A673 (cell line): ENCODE measurements around the gene KCNB1. TPM values are rescaled to one million over a fixed set of nuclear protein-coding genes. Genes with fewer than 3 reads are reported as not detected.

Experiments
- BruUV-seq: library from RNA; stranded (reverse); fragments of 400-500 nt; replicated peaks from 2 replicates; lab custom pipeline; 2021; lab: Mats Ljungman, UMichigan
- CTCF ChIA-PET: fragments of 300-600 bp; sonication (Branson Sonifier 250); formaldehyde crosslinking; loops from one replicate; lab custom pipeline; 2022; ENCODE audit warnings: antibody characterized with exemption; lab: Charles Lee
- POLR2A ChIA-PET: fragments of 300-600 bp; sonication (Branson Sonifier 250); formaldehyde crosslinking; loops from one replicate; lab custom pipeline; 2022; ENCODE audit warnings: antibody characterized with exemption; ENCODE audit not compliant: low non-redundant PET; lab: Charles Lee
- DNase-seq: peaks from one replicate; pipeline ENCODE4 v3.0.0-alpha.2; 2015; ENCODE audit warnings: low spot score
- H3K27ac ChIP-seq: fragments of 200-600 bp; sonication (generic); 2 replicates; pipeline ENCODE4 v1.5.1; 2016; ENCODE audit warnings: mixed run types, low read depth, mild to moderate bottlenecking, mixed read lengths, antibody characterized with exemption, low read length; ENCODE audit not compliant: poor library complexity, severe bottlenecking
- H3K27me3 ChIP-seq: fragments of 200-600 bp; sonication (generic); replicated peaks from 2 replicates; pipeline ENCODE4 v1.6.1; 2017; ENCODE audit warnings: mixed run types, low read depth, mild to moderate bottlenecking, mixed read lengths, antibody characterized with exemption, low read length; ENCODE audit not compliant: insufficient read depth, poor library complexity
- H3K36me3 ChIP-seq: fragments of 200-600 bp; sonication (generic); 2 replicates; pipeline ENCODE4 v1.6.1; 2016; ENCODE audit warnings: mixed run types, mild to moderate bottlenecking, mixed read lengths, antibody characterized with exemption, low read length; ENCODE audit not compliant: insufficient read depth, poor library complexity, severe bottlenecking
- H3K4me1 ChIP-seq: fragments of 200-600 bp; sonication (generic); 2 replicates; pipeline ENCODE4 v1.6.1; 2017; ENCODE audit warnings: mixed run types, mild to moderate bottlenecking, mixed read lengths, antibody characterized with exemption, low read length; ENCODE audit not compliant: insufficient read depth, poor library complexity, severe bottlenecking
- H3K4me3 ChIP-seq: fragments of 200-600 bp; sonication (generic); 2 replicates; pipeline ENCODE4 v1.5.1; 2016; ENCODE audit warnings: low read depth, mixed run types, mild to moderate bottlenecking, mixed read lengths, low read length; ENCODE audit not compliant: poor library complexity, severe bottlenecking
- H3K9me3 ChIP-seq: fragments of 200-600 bp; sonication (generic); 2 replicates; pipeline ENCODE4 v1.6.1; 2016; ENCODE audit warnings: mixed run types, low read depth, mild to moderate bottlenecking, mixed read lengths, antibody characterized with exemption, low read length; ENCODE audit not compliant: poor library complexity, severe bottlenecking
- EZH2 ChIP-seq: fragments of 200-600 bp; sonication (generic); IDR thresholded peaks from 2 replicates; pipeline ENCODE4 v1.6.1; 2017; ENCODE audit warnings: borderline replicate concordance, low read depth, mild to moderate bottlenecking, mixed read lengths, antibody characterized with exemption, low read length; ENCODE audit not compliant: poor library complexity, severe bottlenecking
- intact Hi-C: fragments of 100-400 bp; cut with micrococcal nuclease; formaldehyde crosslinking; loops from one replicate; pipeline ENCODE4 v1.10.0; 2022; ENCODE audit not compliant: unreplicated experiment
- total RNA-seq: library from RNA; stranded (reverse); gene quantifications from 2 replicates; pipeline ENCODE4 v1.2.3, GENCODE V29; 2021
- TF ChIP-seq, protein P1 (sequence below): fragments of 300-800, 200-600 bp; sonication (generic); conservative IDR thresholded peaks from 2 replicates; pipeline ENCODE4 v1.5.1; 2017; ENCODE audit warnings: low read depth, mild to moderate bottlenecking, antibody characterized with exemption, low read length, moderate library complexity, mixed read lengths

The KCNB1 gene
- total RNA-seq, 1 experiment from 2014 or later: not detected

DNA sequence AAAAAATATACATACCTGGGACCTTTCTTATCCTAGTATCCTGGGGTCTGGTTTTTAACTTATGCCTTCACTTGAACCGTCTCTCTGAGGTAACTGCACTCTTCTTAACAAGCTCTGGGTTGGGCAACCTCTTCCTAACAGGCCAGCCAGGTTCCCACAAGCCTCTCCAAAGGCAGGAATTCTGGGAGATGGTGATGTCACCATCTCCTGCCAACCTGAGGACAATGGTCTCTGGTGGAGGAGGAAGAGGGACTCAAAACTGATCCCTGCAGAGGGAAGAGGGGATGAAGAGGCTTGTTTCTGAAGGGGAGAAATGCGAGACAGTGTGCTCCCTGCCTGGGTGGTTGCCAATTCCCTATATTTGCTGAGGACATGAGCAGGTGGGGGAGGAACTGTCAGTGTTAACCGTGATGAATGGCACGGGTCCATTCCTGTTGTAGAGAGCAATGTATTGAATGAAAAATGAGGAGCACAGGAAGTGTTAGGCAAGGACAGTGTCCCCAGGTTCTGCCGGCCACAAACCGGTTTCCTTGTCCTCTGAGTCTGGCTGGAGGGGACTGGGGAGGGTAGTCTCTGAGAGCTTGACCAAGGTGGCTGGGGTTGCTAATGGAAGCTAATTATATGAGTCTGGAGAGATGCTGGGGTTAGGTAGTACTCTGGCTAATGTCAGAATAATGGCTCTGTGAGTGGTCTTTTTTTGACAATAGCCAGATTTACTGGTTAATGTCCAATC lies 95.5 kb downstream of the KCNB1 start:
- TF ChIP-seq, protein P1, sequence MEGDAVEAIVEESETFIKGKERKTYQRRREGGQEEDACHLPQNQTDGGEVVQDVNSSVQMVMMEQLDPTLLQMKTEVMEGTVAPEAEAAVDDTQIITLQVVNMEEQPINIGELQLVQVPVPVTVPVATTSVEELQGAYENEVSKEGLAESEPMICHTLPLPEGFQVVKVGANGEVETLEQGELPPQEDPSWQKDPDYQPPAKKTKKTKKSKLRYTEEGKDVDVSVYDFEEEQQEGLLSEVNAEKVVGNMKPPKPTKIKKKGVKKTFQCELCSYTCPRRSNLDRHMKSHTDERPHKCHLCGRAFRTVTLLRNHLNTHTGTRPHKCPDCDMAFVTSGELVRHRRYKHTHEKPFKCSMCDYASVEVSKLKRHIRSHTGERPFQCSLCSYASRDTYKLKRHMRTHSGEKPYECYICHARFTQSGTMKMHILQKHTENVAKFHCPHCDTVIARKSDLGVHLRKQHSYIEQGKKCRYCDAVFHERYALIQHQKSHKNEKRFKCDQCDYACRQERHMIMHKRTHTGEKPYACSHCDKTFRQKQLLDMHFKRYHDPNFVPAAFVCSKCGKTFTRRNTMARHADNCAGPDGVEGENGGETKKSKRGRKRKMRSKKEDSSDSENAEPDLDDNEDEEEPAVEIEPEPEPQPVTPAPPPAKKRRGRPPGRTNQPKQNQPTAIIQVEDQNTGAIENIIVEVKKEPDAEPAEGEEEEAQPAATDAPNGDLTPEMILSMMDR: no peak
- TF ChIP-seq EZH2: no peak
- Histone ChIP-seq H3K9me3 (no peaks in the 10 kb centered on the region), H3K4me3 (no peak overlapping the region), H3K4me1 (no peaks in the 10 kb centered on the region), H3K27me3 (peaks cover 18% of the 10 kb centered on the region), H3K36me3 (no peaks in the 10 kb centered on the region), H3K27ac (no peak overlapping the region)
- DNase-seq: no peak
- ChIA-PET CTCF (no interaction called here), POLR2A (no interaction called here)
- no TSS peak for BruUV-seq
- intact Hi-C loops: no loop called here

DNA sequence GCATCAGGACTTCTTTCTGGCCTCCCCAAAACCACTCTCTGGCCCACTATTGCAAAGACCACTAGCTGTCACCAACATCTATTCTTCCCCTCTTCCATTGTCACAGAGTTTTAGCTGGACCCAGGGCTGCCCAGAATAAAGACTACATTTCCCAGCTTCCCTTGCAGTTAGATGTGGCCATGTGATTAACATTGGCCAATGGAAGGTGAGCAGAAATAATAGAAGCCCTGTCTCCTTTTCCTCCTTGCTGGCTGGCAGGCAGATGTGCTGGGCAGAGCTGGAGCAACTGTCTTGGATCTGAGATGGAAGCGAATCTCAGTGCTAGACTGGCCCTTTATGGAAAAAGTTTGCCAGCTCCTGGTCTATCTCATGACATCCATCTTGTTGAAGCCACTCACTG lies 97.0 kb downstream of the KCNB1 start:
- Histone ChIP-seq H3K4me3 (no peak overlapping the region), H3K27me3 (peaks cover 10% of the 10 kb centered on the region), H3K4me1 (no peaks in the 10 kb centered on the region), H3K27ac (no peak overlapping the region), H3K9me3 (no peaks in the 10 kb centered on the region), H3K36me3 (no peaks in the 10 kb centered on the region)
- no TSS peak for BruUV-seq
- CTCF ChIA-PET: interaction anchor here (0.9 kb wide), 1 partner anchor 98 kb away, joined by 3 read pairs; no protein-coding TSS in a partner anchor
- intact Hi-C loops: no loop called here
- POLR2A ChIA-PET: interaction anchor here (0.6 kb wide), 1 partner anchor 414 kb away, joined by 3 read pairs; no protein-coding TSS in a partner anchor
- TF ChIP-seq, protein P1: no peak
- no peak for TF ChIP-seq EZH2
- peak; percentile 62 for DNase-seq

DNA sequence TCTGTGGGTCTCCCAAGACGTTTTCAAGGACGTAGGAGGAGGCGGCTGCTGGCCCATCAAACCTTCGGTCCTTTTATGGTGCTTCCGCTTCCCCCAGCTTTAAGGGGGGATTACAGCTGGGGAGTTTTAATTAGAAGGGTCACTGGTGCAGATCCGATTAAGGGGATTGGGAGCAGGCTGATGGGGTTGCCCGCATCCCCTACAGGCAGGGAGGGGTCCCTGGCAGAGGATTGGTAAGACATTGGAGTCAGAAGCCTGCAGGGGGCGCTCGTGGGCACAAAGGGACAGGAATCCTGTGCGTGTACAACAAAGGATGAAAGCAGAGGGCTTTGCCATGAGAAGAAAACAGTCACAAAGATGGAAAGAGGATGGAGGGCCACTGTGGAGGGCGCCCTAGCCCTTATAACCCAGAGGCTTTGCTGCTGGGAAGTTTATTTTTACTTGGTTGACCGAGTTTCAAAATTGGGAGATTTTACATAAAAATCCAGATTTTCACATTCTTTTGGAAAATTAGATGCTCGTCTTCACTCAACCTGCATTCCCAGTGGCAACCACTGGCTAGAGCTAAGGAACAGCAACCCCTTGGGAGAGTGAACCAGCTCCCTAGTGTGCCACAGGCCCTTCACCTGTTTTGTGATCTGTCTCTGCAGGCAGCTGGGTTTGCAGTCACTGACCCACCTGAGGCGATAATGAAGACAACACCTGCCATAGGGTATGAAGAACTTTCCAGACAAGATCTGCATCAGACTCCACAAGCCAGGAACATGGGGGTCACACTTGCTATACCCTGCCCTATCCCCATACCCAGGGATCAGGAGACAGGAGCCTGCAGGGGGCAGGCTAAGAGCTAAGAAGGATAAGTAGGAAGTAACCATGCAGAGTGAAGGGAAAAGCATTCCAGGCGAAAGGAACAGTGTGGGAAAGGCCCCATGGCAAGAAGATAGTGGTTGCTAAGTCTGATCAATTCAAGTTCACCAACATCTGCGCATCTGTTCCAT lies 97.7 kb downstream of the KCNB1 start:
- CTCF ChIA-PET: interaction anchor here (0.9 kb wide), 1 partner anchor 99 kb away, joined by 3 read pairs; no protein-coding TSS in a partner anchor
- DNase-seq: peak; percentile 87
- H3K27ac ChIP-seq: no peak overlapping the region
- POLR2A ChIA-PET: no interaction called here
- no peaks in the 10 kb centered on the region for H3K4me1 ChIP-seq
- intact Hi-C loops: no loop called here
- peaks cover 10% of the 10 kb centered on the region for H3K27me3 ChIP-seq
- no peak for TF ChIP-seq EZH2
- TF ChIP-seq, protein P1: peak; percentile 94
- no peak overlapping the region for H3K4me3 ChIP-seq
- no TSS peak for BruUV-seq
- no peaks in the 10 kb centered on the region for H3K36me3 ChIP-seq
- no peaks in the 10 kb centered on the region for H3K9me3 ChIP-seq
